A549 (cell line): Measurements from ENCODE around the gene RAB5A. TPM values are rescaled to one million over a fixed set of nuclear protein-coding genes. Genes with fewer than 3 reads are reported as not detected.
"Not testable (repeated sequence)": the region's sequence is repeated elsewhere in the genome, so short reads cannot be mapped to it uniquely, and the experiment has no call there.

Source experiments
- ATAC-seq, 2 experiments: fragments of 200-7000 bp in 1 of 2; fragments of >200 bp in 1 of 2; cut with Nextera tagmentation in 1 of 2; cut with Tn5 transposase in 1 of 2; 3 replicates each; pipeline versions ENCODE4 v1.8.0 to v1.9.1; 2018 to 2020; ENCODE audit warnings: mild to moderate bottlenecking in 1 of 2, moderate library complexity in 1 of 2
- CTCF ChIA-PET: fragments of 300-600 bp; sonication (Branson Sonifier 250); formaldehyde crosslinking; extraction: SDS; loops from one replicate; lab custom pipeline; 2021; ENCODE audit warnings: antibody characterized with exemption, inconsistent platforms; lab: Yijun Ruan, JAX
- POLR2A ChIA-PET: fragments of 350-600 bp; formaldehyde crosslinking; extraction: SDS; loops from one replicate; lab custom pipeline; 2021; ENCODE audit warnings: antibody characterized with exemption, inconsistent platforms; lab: Yijun Ruan, JAX
- DNase-seq, 2 experiments: peaks; one replicate each; pipeline versions ENCODE4 v3.0.0 to v3.0.0-alpha.2; 2011 to 2016; ENCODE audit warnings: low read depth in 1 of 2, low spot score in 1 of 2
- FAIRE-seq: peaks from 2 replicates; lab custom pipeline; 2011; peaks lifted over from hg19 to GRCh38; lab: Jason Lieb, UNC
- H3K27ac ChIP-seq, 2 experiments: fragments of >200 bp; sonication (Bioruptor Twin); formaldehyde crosslinking; 3 replicates each; pipeline ENCODE4 v1.5.1; 2016 to 2017
- H3K4me1 ChIP-seq: fragments of >200 bp; sonication (Bioruptor Twin); formaldehyde crosslinking; 3 replicates; pipeline ENCODE4 v1.6.1; 2016
- H3K4me2 ChIP-seq: fragments of >200 bp; sonication (Bioruptor Twin); formaldehyde crosslinking; 3 replicates; pipeline ENCODE4 v1.6.1; 2016
- H3K4me3 ChIP-seq: fragments of >200 bp; sonication (Bioruptor Twin); formaldehyde crosslinking; 3 replicates; pipeline ENCODE4 v1.5.1; 2016
- H3K9me3 ChIP-seq: fragments of >200 bp; sonication (Bioruptor Twin); formaldehyde crosslinking; 3 replicates; pipeline ENCODE4 v1.6.1; 2016
- BHLHE40 ChIP-seq: IDR thresholded peaks from 2 replicates; pipeline ENCODE4 v1.6.1; 2012; ENCODE audit warnings: low read depth, low read length, inconsistent platforms
- CEBPB ChIP-seq, 2 experiments: fragments of >200 bp in 1 of 2; sonication (Bioruptor Twin) in 1 of 2; formaldehyde crosslinking in 1 of 2; IDR thresholded peaks; 2 replicates each; pipeline ENCODE4 v1.6.1; 2012 to 2016
- CHD4 ChIP-seq: fragments of 200-600 bp; sonication (generic); IDR thresholded peaks from 2 replicates; pipeline ENCODE4 v1.6.1; 2016; ENCODE audit warnings: antibody characterized with exemption, mild to moderate bottlenecking, borderline replicate concordance
- EHF ChIP-seq: fragments of 250-450 bp; sonication (Bioruptor Pico); IDR thresholded peaks from 2 replicates; pipeline ENCODE4 v1.5.0; 2020; ENCODE audit warnings: mild to moderate bottlenecking
- ESRRA ChIP-seq: fragments of 150-350 bp; IDR thresholded peaks from 2 replicates; pipeline ENCODE4 v1.6.1; 2014; ENCODE audit warnings: mild to moderate bottlenecking, low read length, borderline replicate concordance
- FOSB ChIP-seq: fragments of 250-450 bp; sonication (Bioruptor Pico); IDR thresholded peaks from 2 replicates; pipeline ENCODE4 v1.5.0; 2020; ENCODE audit warnings: mild to moderate bottlenecking, moderate library complexity
- FOSL2 ChIP-seq, 2 experiments: fragments of 450-650 bp in 1 of 2; fragments of >200 bp in 1 of 2; sonication (Bioruptor Twin) in 1 of 2; formaldehyde crosslinking; IDR thresholded peaks; 2 replicates each; pipeline versions ENCODE4 v1.5.0 to v1.6.1; 2016 to 2020; ENCODE audit warnings: mild to moderate bottlenecking in 1 of 2, moderate library complexity in 1 of 2
- HDAC2 ChIP-seq: fragments of 200-600 bp; sonication (generic); IDR thresholded peaks from 2 replicates; pipeline ENCODE4 v1.6.1; 2016
- KDM1A ChIP-seq: fragments of 200-600 bp; sonication (generic); IDR thresholded peaks from 2 replicates; pipeline ENCODE4 v1.6.1; 2016; ENCODE audit warnings: low read depth, mild to moderate bottlenecking
- MAFK ChIP-seq: fragments of 450-650 bp; IDR thresholded peaks from 2 replicates; pipeline ENCODE4 v1.6.1; 2014; ENCODE audit not compliant: partially characterized antibody
- NPAS2 ChIP-seq: fragments of 250-450 bp; sonication (Bioruptor Pico); IDR thresholded peaks from 2 replicates; pipeline ENCODE4 v1.8.0; 2022; ENCODE audit warnings: mild to moderate bottlenecking, moderate library complexity, borderline replicate concordance
- NR3C1 ChIP-seq: fragments of >200 bp; sonication (Bioruptor Twin); formaldehyde crosslinking; IDR thresholded peaks from 3 replicates; pipeline ENCODE4 v1.6.1; 2017
- PHF8 ChIP-seq: fragments of 200-600 bp; sonication (generic); IDR thresholded peaks from 2 replicates; pipeline ENCODE4 v1.6.1; 2016; ENCODE audit warnings: low read depth, mild to moderate bottlenecking, antibody characterized with exemption, moderate library complexity, borderline replicate concordance
- POLR2A ChIP-seq: IDR thresholded peaks from 2 replicates; pipeline ENCODE4 v1.6.1; 2012; ENCODE audit warnings: mild to moderate bottlenecking, low read length
- POLR2AphosphoS2 ChIP-seq: conservative IDR thresholded peaks from 2 replicates; pipeline ENCODE4 v1.6.1; 2012; ENCODE audit warnings: low read length, improper control_type of control experiment, inconsistent platforms
- RARB ChIP-seq: fragments of 250-450 bp; sonication (Bioruptor Pico); IDR thresholded peaks from 2 replicates; pipeline ENCODE4 v1.8.0; 2021; ENCODE audit warnings: mild to moderate bottlenecking, moderate library complexity
- SREBF2 ChIP-seq: fragments of 450-650 bp; IDR thresholded peaks from 2 replicates; pipeline ENCODE4 v1.6.1; 2014; ENCODE audit warnings: mild to moderate bottlenecking, moderate library complexity
- ZFP36 ChIP-seq: fragments of 450-650 bp; IDR thresholded peaks from 2 replicates; pipeline ENCODE4 v1.6.1; 2014; ENCODE audit warnings: borderline replicate concordance; ENCODE audit not compliant: partially characterized antibody
- WGBS: methylation state at CpG from one replicate; pipeline ENCODE4 v1.1.6; 2017; ENCODE audit errors: missing lambda C conversion rate; 5-methylcytosine and 5-hydroxymethylcytosine counted together
- polyA plus RNA-seq, 4 experiments: library from polyadenylated mRNA; depleted of rRNA in 3 of 4; stranded (reverse); fragments of >200 nt; fragmentation: RNase III in 1 of 4; extraction: RNeasy Plus Mini Kit Qiagen cat#74134 plus additional on column Dnase treatment in 1 of 4; gene quantifications; 2 replicates in 3 of 4; 3 replicates in 1 of 4; pipeline ENCODE4 v1.2.3, GENCODE V29; 2011 to 2017
- TF ChIP-seq, protein P1 (sequence below): IDR thresholded peaks from 2 replicates; pipeline ENCODE4 v1.6.1; 2012; ENCODE audit warnings: low read depth, borderline replicate concordance
- TF ChIP-seq, protein P2 (sequence below): fragments of 250-450 bp; sonication (Bioruptor Pico); IDR thresholded peaks from 2 replicates; pipeline ENCODE4 v1.5.0; 2021; ENCODE audit warnings: mild to moderate bottlenecking, moderate library complexity, borderline replicate concordance
- TF ChIP-seq, protein P3 (sequence below): fragments of >200 bp; sonication (Bioruptor Twin); formaldehyde crosslinking; IDR thresholded peaks from 2 replicates; pipeline ENCODE4 v1.6.1; 2016
- TF ChIP-seq, protein P4 (sequence below): fragments of 450-650 bp; IDR thresholded peaks from 2 replicates; pipeline ENCODE4 v1.6.1; 2014; ENCODE audit warnings: antibody characterized with exemption
- TF ChIP-seq, protein P5 (sequence below): fragments of 150-350 bp; IDR thresholded peaks from 2 replicates; pipeline ENCODE4 v1.6.1; 2014; ENCODE audit warnings: low read depth, mild to moderate bottlenecking, low read length
- TF ChIP-seq, protein P6 (sequence below): fragments of 200-600 bp; sonication (generic); IDR thresholded peaks from 2 replicates; pipeline ENCODE4 v1.6.1; 2016; ENCODE audit warnings: antibody characterized with exemption, mild to moderate bottlenecking, moderate library complexity

The RAB5A gene
- polyA plus RNA-seq, 2 of the 4 experiments (the other 2 are of a cell fraction) = 41.2 to 66.6 TPM

DNA sequence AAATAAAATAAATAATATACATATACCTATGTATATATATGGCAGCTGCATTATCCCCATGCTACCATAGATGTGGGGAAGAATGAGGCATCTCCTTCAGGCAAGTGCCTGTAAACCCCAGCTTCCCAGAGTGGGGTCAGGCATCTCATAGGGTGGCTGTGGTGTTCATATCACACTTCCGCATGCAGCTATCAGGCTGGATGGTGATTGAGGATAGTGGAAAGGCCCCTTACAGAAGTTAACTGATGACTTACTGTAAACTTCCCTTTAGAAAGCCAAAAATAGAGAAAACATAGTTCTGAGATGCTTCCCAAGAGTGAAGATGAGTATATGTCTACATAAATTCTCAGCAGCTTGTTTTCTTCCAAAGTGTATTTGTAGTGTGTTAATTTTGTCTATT lies 68.6 kb downstream of the RAB5A start:
- Histone ChIP-seq H3K27ac (no peak overlapping the region), H3K9me3 (no peaks in the 10 kb centered on the region), H3K4me2 (no peak overlapping the region), H3K4me1 (no peaks in the 10 kb centered on the region), H3K4me3 (no peak overlapping the region)
- WGBS = 94% methylated on average over 1 of the region's 1 CpG
- ChIA-PET POLR2A (no interaction called here), CTCF (interaction anchor here (0.6 to 0.7 kb wide), 2 partner anchors 11 to 170 kb away, joined by 4 to 5 read pairs; no protein-coding TSS in a partner anchor)
- FAIRE-seq (no peak), DNase-seq (no peak), ATAC-seq (no peak)
- TF ChIP-seq FOSB (CRISPR knock-in tag) (no peak), POLR2A (no peak), NPAS2 (no peak), ESRRA (no peak), ZFP36 (no peak), MAFK (no peak), EHF (CRISPR knock-in tag) (no peak), PHF8 (no peak), SREBF2 (no peak), BHLHE40 (no peak), POLR2AphosphoS2 (no peak), HDAC2 (no peak), RARB (CRISPR knock-in tag) (no peak), FOSL2 (IDR thresholded peaks at IDR 0.05) (no peak), FOSL2 (CRISPR knock-in tag; IDR thresholded peaks at IDR 0.05) (no peak), CHD4 (no peak)
- TF ChIP-seq, protein P1, sequence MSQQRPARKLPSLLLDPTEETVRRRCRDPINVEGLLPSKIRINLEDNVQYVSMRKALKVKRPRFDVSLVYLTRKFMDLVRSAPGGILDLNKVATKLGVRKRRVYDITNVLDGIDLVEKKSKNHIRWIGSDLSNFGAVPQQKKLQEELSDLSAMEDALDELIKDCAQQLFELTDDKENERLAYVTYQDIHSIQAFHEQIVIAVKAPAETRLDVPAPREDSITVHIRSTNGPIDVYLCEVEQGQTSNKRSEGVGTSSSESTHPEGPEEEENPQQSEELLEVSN = no peak
- TF ChIP-seq, protein P2, sequence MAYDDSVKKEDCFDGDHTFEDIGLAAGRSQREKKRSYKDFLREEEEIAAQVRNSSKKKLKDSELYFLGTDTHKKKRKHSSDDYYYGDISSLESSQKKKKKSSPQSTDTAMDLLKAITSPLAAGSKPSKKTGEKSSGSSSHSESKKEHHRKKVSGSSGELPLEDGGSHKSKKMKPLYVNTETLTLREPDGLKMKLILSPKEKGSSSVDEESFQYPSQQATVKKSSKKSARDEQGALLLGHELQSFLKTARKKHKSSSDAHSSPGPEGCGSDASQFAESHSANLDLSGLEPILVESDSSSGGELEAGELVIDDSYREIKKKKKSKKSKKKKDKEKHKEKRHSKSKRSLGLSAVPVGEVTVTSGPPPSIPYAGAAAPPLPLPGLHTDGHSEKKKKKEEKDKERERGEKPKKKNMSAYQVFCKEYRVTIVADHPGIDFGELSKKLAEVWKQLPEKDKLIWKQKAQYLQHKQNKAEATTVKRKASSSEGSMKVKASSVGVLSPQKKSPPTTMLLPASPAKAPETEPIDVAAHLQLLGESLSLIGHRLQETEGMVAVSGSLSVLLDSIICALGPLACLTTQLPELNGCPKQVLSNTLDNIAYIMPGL = no peak
- TF ChIP-seq, protein P3, sequence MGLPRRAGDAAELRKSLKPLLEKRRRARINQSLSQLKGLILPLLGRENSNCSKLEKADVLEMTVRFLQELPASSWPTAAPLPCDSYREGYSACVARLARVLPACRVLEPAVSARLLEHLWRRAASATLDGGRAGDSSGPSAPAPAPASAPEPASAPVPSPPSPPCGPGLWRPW = no peak

DNA sequence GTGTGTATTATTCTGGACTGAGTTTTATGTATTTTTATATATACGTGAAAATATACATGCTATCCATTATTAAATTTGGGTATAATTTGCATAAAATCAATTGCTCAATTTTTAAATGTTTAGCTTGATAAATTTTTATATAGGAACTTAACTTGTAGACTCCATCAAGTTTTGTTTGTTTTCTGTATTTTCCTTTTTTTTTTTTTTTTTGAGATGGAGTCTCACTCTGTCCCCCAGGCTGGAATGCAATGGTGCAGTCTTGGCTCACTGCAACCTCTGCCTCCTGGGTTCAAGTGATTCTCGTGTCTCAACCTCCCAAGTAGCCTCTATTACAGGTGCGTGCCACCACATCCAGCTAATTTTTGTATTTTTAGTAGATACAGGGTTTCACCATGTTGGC lies 69.2 kb downstream of the RAB5A start:
- FAIRE-seq, H3K4me2 ChIP-seq, DNase-seq, H3K4me1 ChIP-seq, H3K4me3 ChIP-seq, H3K9me3 ChIP-seq, H3K27ac ChIP-seq, ATAC-seq, POLR2A ChIA-PET: not testable (repeated sequence)
- WGBS = 61% methylated on average over 3 of the region's 3 CpGs
- CTCF ChIA-PET = interaction anchor here (0.6 kb wide), 1 partner anchor 169 kb away, joined by 4 read pairs; no protein-coding TSS in a partner anchor

DNA sequence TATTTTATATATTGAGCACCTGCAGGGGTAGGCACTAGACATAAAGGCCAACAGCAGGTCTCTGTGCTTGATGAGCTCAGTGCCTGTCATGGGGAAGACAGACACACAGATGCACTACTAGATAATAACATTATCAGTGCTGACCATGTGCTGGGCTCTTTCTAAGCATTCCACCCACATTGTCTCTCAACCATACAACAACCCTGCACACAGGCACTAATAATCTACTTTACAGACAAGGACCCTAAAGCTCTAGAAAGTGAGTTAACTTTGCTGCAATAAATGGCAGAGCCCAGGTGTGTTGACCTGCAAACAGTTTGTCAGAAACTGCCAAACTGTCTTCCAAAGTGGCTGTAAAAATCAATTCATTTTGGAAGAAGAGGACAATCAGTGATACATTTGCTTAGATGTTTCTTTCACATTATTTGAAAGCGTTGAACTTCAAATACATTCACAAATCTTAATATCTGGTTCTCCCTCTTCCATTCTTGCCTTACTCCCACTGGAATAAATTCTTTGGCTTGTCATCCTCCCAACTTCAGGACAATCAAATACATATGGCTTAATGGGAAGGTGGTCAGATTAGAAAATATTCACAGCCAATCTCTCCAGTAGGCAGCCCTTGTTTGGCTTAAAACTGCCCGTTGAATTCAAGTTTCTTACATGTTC lies 76.2 kb downstream of the RAB5A start:
- POLR2A ChIA-PET = no interaction called here
- no peaks in the 10 kb centered on the region for H3K4me1 ChIP-seq
- no peak overlapping the region for H3K4me2 ChIP-seq
- ATAC-seq = no peak
- H3K27ac ChIP-seq = no peak overlapping the region
- CTCF ChIA-PET = no interaction called here
- no peak for FAIRE-seq
- no peak overlapping the region for H3K4me3 ChIP-seq
- DNase-seq = no peak
- no peaks in the 10 kb centered on the region for H3K9me3 ChIP-seq
- WGBS = 69% methylated on average over 2 of the region's 2 CpGs
- no peak for TF ChIP-seq CEBPB (IDR thresholded peaks at IDR 0.05)
- TF ChIP-seq, protein P4, sequence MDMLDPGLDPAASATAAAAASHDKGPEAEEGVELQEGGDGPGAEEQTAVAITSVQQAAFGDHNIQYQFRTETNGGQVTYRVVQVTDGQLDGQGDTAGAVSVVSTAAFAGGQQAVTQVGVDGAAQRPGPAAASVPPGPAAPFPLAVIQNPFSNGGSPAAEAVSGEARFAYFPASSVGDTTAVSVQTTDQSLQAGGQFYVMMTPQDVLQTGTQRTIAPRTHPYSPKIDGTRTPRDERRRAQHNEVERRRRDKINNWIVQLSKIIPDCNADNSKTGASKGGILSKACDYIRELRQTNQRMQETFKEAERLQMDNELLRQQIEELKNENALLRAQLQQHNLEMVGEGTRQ = no peak
- TF ChIP-seq, protein P3 = no peak
- TF ChIP-seq, protein P5, sequence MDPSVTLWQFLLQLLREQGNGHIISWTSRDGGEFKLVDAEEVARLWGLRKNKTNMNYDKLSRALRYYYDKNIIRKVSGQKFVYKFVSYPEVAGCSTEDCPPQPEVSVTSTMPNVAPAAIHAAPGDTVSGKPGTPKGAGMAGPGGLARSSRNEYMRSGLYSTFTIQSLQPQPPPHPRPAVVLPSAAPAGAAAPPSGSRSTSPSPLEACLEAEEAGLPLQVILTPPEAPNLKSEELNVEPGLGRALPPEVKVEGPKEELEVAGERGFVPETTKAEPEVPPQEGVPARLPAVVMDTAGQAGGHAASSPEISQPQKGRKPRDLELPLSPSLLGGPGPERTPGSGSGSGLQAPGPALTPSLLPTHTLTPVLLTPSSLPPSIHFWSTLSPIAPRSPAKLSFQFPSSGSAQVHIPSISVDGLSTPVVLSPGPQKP = no peak
- TF ChIP-seq, protein P6, sequence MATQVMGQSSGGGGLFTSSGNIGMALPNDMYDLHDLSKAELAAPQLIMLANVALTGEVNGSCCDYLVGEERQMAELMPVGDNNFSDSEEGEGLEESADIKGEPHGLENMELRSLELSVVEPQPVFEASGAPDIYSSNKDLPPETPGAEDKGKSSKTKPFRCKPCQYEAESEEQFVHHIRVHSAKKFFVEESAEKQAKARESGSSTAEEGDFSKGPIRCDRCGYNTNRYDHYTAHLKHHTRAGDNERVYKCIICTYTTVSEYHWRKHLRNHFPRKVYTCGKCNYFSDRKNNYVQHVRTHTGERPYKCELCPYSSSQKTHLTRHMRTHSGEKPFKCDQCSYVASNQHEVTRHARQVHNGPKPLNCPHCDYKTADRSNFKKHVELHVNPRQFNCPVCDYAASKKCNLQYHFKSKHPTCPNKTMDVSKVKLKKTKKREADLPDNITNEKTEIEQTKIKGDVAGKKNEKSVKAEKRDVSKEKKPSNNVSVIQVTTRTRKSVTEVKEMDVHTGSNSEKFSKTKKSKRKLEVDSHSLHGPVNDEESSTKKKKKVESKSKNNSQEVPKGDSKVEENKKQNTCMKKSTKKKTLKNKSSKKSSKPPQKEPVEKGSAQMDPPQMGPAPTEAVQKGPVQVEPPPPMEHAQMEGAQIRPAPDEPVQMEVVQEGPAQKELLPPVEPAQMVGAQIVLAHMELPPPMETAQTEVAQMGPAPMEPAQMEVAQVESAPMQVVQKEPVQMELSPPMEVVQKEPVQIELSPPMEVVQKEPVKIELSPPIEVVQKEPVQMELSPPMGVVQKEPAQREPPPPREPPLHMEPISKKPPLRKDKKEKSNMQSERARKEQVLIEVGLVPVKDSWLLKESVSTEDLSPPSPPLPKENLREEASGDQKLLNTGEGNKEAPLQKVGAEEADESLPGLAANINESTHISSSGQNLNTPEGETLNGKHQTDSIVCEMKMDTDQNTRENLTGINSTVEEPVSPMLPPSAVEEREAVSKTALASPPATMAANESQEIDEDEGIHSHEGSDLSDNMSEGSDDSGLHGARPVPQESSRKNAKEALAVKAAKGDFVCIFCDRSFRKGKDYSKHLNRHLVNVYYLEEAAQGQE = no peak
- no peak for TF ChIP-seq KDM1A
- TF ChIP-seq NR3C1 = no peak
- TF ChIP-seq FOSL2 (IDR thresholded peaks at IDR 0.05) = no peak
- TF ChIP-seq FOSL2 (CRISPR knock-in tag; IDR thresholded peaks at IDR 0.05) = no peak
